Nephron (organoid): ENCODE data around the gene CDC42BPG.

Source experiments
- H3K27ac Mint-ChIP-seq, 3 experiments: 2 replicates each; pipeline ENCODE4 v1.8.0; 2020; ENCODE audit warnings: mixed read lengths in 3 of 3, mild to moderate bottlenecking in 2 of 3, moderate library complexity in 1 of 3
- H3K27me3 Mint-ChIP-seq: 2 replicates; pipeline ENCODE4 v1.8.0; 2021; ENCODE audit warnings: low read depth, mild to moderate bottlenecking, moderate library complexity, mixed read lengths
- H3K36me3 Mint-ChIP-seq: 2 replicates; pipeline ENCODE4 v1.8.0; 2020; ENCODE audit warnings: low read depth, mixed read lengths
- H3K4me1 Mint-ChIP-seq: 2 replicates; pipeline ENCODE4 v1.8.0; 2020; ENCODE audit warnings: mixed read lengths
- H3K4me3 Mint-ChIP-seq, 3 experiments: 2 replicates each; pipeline ENCODE4 v1.8.0; 2020; ENCODE audit warnings: mild to moderate bottlenecking in 3 of 3, mixed read lengths in 3 of 3, moderate library complexity in 2 of 3
- H3K9me3 Mint-ChIP-seq: 2 replicates; pipeline ENCODE4 v1.8.0; 2020; ENCODE audit warnings: mixed read lengths
- TF ChIP-seq, protein P1 (sequence below), 3 experiments: fragments of 200-600 bp; sonication (generic); IDR thresholded peaks; one replicate each; pipeline ENCODE4 v1.5.0; 2021; ENCODE audit warnings: antibody characterized with exemption in 3 of 3; ENCODE audit not compliant: unreplicated experiment in 3 of 3

CDC42BPG gene

DNA sequence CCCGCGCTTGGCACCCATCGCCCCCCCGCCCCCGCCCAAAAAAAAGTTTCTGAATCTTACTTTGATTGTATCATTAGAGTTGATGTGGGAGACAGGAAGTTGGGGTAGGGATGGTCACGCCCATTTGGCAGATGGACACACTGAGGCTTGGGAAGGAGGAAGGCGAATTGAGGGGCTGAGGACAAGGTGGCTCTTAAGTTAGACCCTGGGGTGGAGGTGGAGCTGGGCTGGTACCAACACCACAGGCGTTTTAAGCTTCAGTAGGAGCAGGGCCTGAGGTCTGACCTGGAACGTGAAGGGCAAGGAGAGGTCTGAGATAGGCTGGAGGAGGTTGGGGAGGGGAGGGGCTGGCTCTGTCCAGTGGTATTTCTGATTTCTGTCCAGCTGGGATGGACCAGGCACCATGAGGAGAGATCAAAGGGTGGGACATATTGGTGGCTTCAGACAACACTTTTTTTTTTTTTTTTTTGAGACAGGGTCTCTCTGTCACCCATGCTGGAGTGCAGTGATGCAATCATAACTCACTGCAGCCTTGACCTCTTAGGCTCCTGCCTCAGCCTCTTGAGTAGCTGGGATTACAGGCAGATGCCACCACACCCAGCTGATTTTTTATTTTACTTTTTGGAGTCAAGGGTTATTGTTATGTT is 799 bp upstream of the CDC42BPG start:
- no peaks in the 10 kb centered on the region for H3K9me3 Mint-ChIP-seq
- H3K27ac Mint-ChIP-seq, result peak overlapping the region; percentile 29 to 72 (median 52)
- H3K4me1 Mint-ChIP-seq, result peaks cover 9% of the 10 kb centered on the region
- TF ChIP-seq, protein P1, sequence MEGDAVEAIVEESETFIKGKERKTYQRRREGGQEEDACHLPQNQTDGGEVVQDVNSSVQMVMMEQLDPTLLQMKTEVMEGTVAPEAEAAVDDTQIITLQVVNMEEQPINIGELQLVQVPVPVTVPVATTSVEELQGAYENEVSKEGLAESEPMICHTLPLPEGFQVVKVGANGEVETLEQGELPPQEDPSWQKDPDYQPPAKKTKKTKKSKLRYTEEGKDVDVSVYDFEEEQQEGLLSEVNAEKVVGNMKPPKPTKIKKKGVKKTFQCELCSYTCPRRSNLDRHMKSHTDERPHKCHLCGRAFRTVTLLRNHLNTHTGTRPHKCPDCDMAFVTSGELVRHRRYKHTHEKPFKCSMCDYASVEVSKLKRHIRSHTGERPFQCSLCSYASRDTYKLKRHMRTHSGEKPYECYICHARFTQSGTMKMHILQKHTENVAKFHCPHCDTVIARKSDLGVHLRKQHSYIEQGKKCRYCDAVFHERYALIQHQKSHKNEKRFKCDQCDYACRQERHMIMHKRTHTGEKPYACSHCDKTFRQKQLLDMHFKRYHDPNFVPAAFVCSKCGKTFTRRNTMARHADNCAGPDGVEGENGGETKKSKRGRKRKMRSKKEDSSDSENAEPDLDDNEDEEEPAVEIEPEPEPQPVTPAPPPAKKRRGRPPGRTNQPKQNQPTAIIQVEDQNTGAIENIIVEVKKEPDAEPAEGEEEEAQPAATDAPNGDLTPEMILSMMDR (IDR thresholded peaks at IDR 0.05; ENCODE audit: unreplicated experiment in 3 of 3), result no peak
- H3K27me3 Mint-ChIP-seq, result peaks cover 16% of the 10 kb centered on the region
- peak overlapping the region; percentile 62 to 76 (median 74) for H3K4me3 Mint-ChIP-seq
- no peaks in the 10 kb centered on the region for H3K36me3 Mint-ChIP-seq

GRCh38 chr11:64843686-64844329 is 645 bp downstream of the CDC42BPG start:
- Mint-ChIP-seq H3K9me3 (no peaks in the 10 kb centered on the region), H3K4me1 (peaks cover 9% of the 10 kb centered on the region), H3K4me3 (peak overlapping the region; percentile 83 to 84 (median 84)), H3K36me3 (no peaks in the 10 kb centered on the region), H3K27ac (peak overlapping the region; percentile 30 to 45 (median 39)), H3K27me3 (peaks cover 16% of the 10 kb centered on the region)
- TF ChIP-seq, protein P1 (IDR thresholded peaks at IDR 0.05; ENCODE audit: unreplicated experiment in 3 of 3), result no peak

DNA sequence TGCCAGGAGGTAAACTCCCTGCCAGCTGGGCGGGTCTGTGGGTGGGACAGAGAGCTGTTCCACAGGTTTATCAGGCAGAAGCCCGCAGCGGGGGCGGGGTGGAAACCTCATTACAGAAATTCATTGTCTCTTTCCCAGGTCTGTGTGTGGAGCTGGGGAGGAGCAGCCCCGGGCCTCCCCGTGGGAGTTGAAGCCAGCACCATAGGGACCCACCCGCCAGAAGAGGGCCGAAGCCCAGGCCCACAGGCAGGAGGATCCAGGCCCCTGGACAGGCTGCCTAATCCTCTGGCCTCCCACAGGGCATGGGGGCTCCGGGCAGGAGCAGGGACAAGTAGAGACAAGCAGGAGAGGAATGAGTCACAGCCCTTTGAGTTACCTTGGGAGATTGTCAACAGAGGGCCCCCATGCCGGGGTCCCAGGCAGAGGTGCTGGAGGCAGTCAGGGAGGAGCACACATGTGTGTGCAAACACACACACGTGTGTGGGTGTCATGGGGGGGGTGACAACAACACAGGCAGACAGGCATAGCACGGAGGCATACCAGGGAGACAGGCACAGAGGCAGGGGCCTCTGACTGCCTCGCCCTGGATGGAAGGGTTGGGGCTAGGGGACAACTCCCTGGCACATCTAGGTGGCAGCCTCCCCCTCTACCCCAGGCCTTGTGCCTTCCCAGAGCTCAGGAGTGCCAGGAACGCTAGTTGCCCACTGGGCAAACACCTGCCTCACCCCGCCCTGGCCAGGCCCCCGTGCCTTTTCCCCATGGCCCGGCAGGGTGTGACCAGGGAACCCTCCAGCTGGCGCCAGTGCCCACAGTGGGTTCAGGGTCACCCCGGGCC is 1.4 kb downstream of the CDC42BPG start:
- Mint-ChIP-seq H3K4me3 (peak overlapping the region; percentile 83 to 84 (median 84)), H3K27me3 (peaks cover 16% of the 10 kb centered on the region), H3K4me1 (peaks cover 9% of the 10 kb centered on the region), H3K36me3 (no peaks in the 10 kb centered on the region), H3K27ac (peak overlapping the region in 2 of 3 experiments; percentile 76 to 83), H3K9me3 (no peaks in the 10 kb centered on the region)
- TF ChIP-seq, protein P1 (IDR thresholded peaks at IDR 0.05; ENCODE audit: unreplicated experiment in 3 of 3), result no peak

GRCh38 chr11:64842366-64842759 is 2.1 kb downstream of the CDC42BPG start:
- TF ChIP-seq, protein P1 (IDR thresholded peaks at IDR 0.05; ENCODE audit: unreplicated experiment in 3 of 3), result no peak
- H3K4me1 Mint-ChIP-seq, result peaks cover 9% of the 10 kb centered on the region
- H3K36me3 Mint-ChIP-seq, result no peaks in the 10 kb centered on the region
- no peaks in the 10 kb centered on the region for H3K9me3 Mint-ChIP-seq
- H3K4me3 Mint-ChIP-seq, result peak overlapping the region in 1 of 3 experiments; percentile 42
- no peak overlapping the region for H3K27ac Mint-ChIP-seq
- H3K27me3 Mint-ChIP-seq, result peaks cover 16% of the 10 kb centered on the region

DNA sequence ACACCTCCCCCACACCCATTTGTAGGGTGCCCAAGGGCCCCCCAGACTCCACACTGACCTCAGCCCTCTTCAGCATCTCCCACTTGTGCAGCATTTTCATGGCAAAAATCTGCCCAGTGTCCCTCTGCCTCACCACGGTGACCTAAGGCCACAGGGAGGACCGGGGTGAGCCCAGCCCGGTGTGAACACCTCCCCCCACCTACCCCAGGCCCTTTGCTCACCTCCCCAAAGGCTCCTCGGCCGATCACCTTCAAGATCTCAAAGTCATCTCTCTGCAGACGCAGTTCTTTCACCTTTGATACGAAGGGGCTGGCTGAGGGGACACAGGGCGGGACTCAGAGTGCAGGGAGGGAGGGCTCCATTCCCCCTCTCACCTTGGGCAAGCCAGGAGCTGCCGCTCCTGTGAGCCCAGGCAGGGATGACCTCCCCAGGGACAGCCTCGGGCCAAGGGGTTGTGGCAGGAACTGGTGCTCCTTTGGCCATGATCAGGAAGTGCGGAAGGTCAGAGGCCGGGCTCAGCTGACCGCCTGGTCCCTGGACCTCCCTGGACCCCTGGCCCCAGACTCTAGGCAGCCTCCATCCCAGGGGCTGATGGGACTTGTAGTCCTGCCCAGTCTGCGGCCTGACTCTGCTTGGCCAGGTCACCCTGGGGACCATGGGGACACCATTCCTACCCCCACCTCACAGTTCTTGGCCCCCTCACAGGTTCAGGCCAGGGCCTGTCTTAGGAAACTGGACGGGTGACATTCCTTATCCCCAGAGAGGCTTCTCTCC is 2.7 kb downstream of the CDC42BPG start:
- TF ChIP-seq, protein P1 (IDR thresholded peaks at IDR 0.05; ENCODE audit: unreplicated experiment in 3 of 3), result no peak
- H3K9me3 Mint-ChIP-seq, result no peaks in the 10 kb centered on the region
- no peak overlapping the region for H3K4me3 Mint-ChIP-seq
- H3K27me3 Mint-ChIP-seq, result peaks cover 16% of the 10 kb centered on the region
- H3K4me1 Mint-ChIP-seq, result peaks cover 9% of the 10 kb centered on the region
- no peaks in the 10 kb centered on the region for H3K36me3 Mint-ChIP-seq
- no peak overlapping the region for H3K27ac Mint-ChIP-seq
